A673 (cell line): Measurements from ENCODE around the gene EXOC2. TPM values are rescaled to one million over a fixed set of nuclear protein-coding genes. Genes with fewer than 3 reads are reported as not detected.
A peak's percentile ranks its signal among the peaks of the same experiment; 100 is the strongest.

Experiments
- BruUV-seq: library from RNA; stranded (reverse); fragments of 400-500 nt; replicated peaks from 2 replicates; lab custom pipeline; 2021; lab: Mats Ljungman, UMichigan
- CTCF ChIA-PET: fragments of 300-600 bp; sonication (Branson Sonifier 250); formaldehyde crosslinking; loops from one replicate; lab custom pipeline; 2022; ENCODE audit warnings: antibody characterized with exemption; lab: Charles Lee
- POLR2A ChIA-PET: fragments of 300-600 bp; sonication (Branson Sonifier 250); formaldehyde crosslinking; loops from one replicate; lab custom pipeline; 2022; ENCODE audit warnings: antibody characterized with exemption; ENCODE audit not compliant: low non-redundant PET; lab: Charles Lee
- DNase-seq: peaks from one replicate; pipeline ENCODE4 v3.0.0-alpha.2; 2015; ENCODE audit warnings: low spot score
- H3K27ac ChIP-seq: fragments of 200-600 bp; sonication (generic); 2 replicates; pipeline ENCODE4 v1.5.1; 2016; ENCODE audit warnings: mixed run types, low read depth, mild to moderate bottlenecking, mixed read lengths, antibody characterized with exemption, low read length; ENCODE audit not compliant: poor library complexity, severe bottlenecking
- H3K27me3 ChIP-seq: fragments of 200-600 bp; sonication (generic); replicated peaks from 2 replicates; pipeline ENCODE4 v1.6.1; 2017; ENCODE audit warnings: mixed run types, low read depth, mild to moderate bottlenecking, mixed read lengths, antibody characterized with exemption, low read length; ENCODE audit not compliant: insufficient read depth, poor library complexity
- H3K36me3 ChIP-seq: fragments of 200-600 bp; sonication (generic); 2 replicates; pipeline ENCODE4 v1.6.1; 2016; ENCODE audit warnings: mixed run types, mild to moderate bottlenecking, mixed read lengths, antibody characterized with exemption, low read length; ENCODE audit not compliant: insufficient read depth, poor library complexity, severe bottlenecking
- H3K4me1 ChIP-seq: fragments of 200-600 bp; sonication (generic); 2 replicates; pipeline ENCODE4 v1.6.1; 2017; ENCODE audit warnings: mixed run types, mild to moderate bottlenecking, mixed read lengths, antibody characterized with exemption, low read length; ENCODE audit not compliant: insufficient read depth, poor library complexity, severe bottlenecking
- H3K4me3 ChIP-seq: fragments of 200-600 bp; sonication (generic); 2 replicates; pipeline ENCODE4 v1.5.1; 2016; ENCODE audit warnings: low read depth, mixed run types, mild to moderate bottlenecking, mixed read lengths, low read length; ENCODE audit not compliant: poor library complexity, severe bottlenecking
- H3K9me3 ChIP-seq: fragments of 200-600 bp; sonication (generic); 2 replicates; pipeline ENCODE4 v1.6.1; 2016; ENCODE audit warnings: mixed run types, low read depth, mild to moderate bottlenecking, mixed read lengths, antibody characterized with exemption, low read length; ENCODE audit not compliant: poor library complexity, severe bottlenecking
- CTCF ChIP-seq: fragments of 300-800, 200-600 bp; sonication (generic); conservative IDR thresholded peaks from 2 replicates; pipeline ENCODE4 v1.5.1; 2017; ENCODE audit warnings: low read depth, mild to moderate bottlenecking, antibody characterized with exemption, low read length, moderate library complexity, mixed read lengths
- EZH2 ChIP-seq: fragments of 200-600 bp; sonication (generic); IDR thresholded peaks from 2 replicates; pipeline ENCODE4 v1.6.1; 2017; ENCODE audit warnings: borderline replicate concordance, low read depth, mild to moderate bottlenecking, mixed read lengths, antibody characterized with exemption, low read length; ENCODE audit not compliant: poor library complexity, severe bottlenecking
- intact Hi-C: fragments of 100-400 bp; cut with micrococcal nuclease; formaldehyde crosslinking; loops from one replicate; pipeline ENCODE4 v1.10.0; 2022; ENCODE audit not compliant: unreplicated experiment
- total RNA-seq: library from RNA; stranded (reverse); gene quantifications from 2 replicates; pipeline ENCODE4 v1.2.3, GENCODE V29; 2021

EXOC2 gene
- total RNA-seq, 1 experiment from 2014 or later, result 22.4 TPM

- TF ChIP-seq CTCF (no peak), EZH2 (no peak)
- no peaks in the 10 kb centered on the region for H3K9me3 ChIP-seq
- intact Hi-C loops, result no loop called here
- ChIA-PET POLR2A (no interaction called here), CTCF (interaction anchor here (1.4 kb wide), 1 partner anchor 11 kb away, joined by 4 read pairs; no protein-coding TSS in a partner anchor)
- H3K4me3 ChIP-seq, result no peak overlapping the region
- H3K36me3 ChIP-seq, result no peaks in the 10 kb centered on the region
- no peaks in the 10 kb centered on the region for H3K27me3 ChIP-seq
- BruUV-seq, result no TSS peak
- H3K27ac ChIP-seq, result peak overlapping the region; percentile 41
- peak; percentile 32 for DNase-seq
- peaks cover 22% of the 10 kb centered on the region for H3K4me1 ChIP-seq
These were observed 109.8 kb downstream of the EXOC2 start for GRCh38 chr6:583116-583515.

- BruUV-seq, result no TSS peak
- intact Hi-C loops, result no loop called here
- DNase-seq, result no peak
- CTCF ChIA-PET, result no interaction called here
- peaks cover 22% of the 10 kb centered on the region for H3K4me1 ChIP-seq
- no peak overlapping the region for H3K4me3 ChIP-seq
- no peaks in the 10 kb centered on the region for H3K9me3 ChIP-seq
- POLR2A ChIA-PET, result no interaction called here
- TF ChIP-seq CTCF, result no peak
- TF ChIP-seq EZH2, result no peak
- H3K36me3 ChIP-seq, result no peaks in the 10 kb centered on the region
- H3K27me3 ChIP-seq, result no peaks in the 10 kb centered on the region
- H3K27ac ChIP-seq, result peak overlapping the region; percentile 38
These were observed 110.6 kb downstream of the EXOC2 start for GRCh38 chr6:582370-582769.

- Histone ChIP-seq H3K27ac (no peak overlapping the region), H3K4me1 (peaks cover 22% of the 10 kb centered on the region), H3K27me3 (no peaks in the 10 kb centered on the region), H3K4me3 (no peak overlapping the region), H3K36me3 (no peaks in the 10 kb centered on the region), H3K9me3 (no peaks in the 10 kb centered on the region)
- intact Hi-C loops, result no loop called here
- TF ChIP-seq EZH2 (no peak), CTCF (peak; percentile 57)
- POLR2A ChIA-PET, result no interaction called here
- DNase-seq, result peak; percentile 45
- CTCF ChIA-PET, result interaction anchor here (0.7 kb wide), 1 partner anchor 362 kb away, joined by 3 read pairs; no protein-coding TSS in a partner anchor
- BruUV-seq, result no TSS peak
These were observed 113.6 kb downstream of the EXOC2 start for GRCh38 chr6:579339-579738.
